Kidney epithelial cell (primary cell): Measurements from ENCODE around the gene APOC4. TPM values are rescaled to one million over a fixed set of nuclear protein-coding genes. Genes with fewer than 3 reads are reported as not detected.

Experiments
- DNase-seq: peaks from one replicate; pipeline ENCODE4 v3.0.0-alpha.2; 2010; ENCODE audit warnings: low read depth
- H3K27me3 ChIP-seq: 2 replicates; pipeline ENCODE4 v1.6.0; 2011; ENCODE audit warnings: low read length; ENCODE audit not compliant: control insufficient read depth, insufficient read depth
- H3K36me3 ChIP-seq: 2 replicates; pipeline ENCODE4 v1.5.1; 2011; ENCODE audit warnings: low read length; ENCODE audit not compliant: control insufficient read depth, insufficient read depth
- H3K4me3 ChIP-seq: 2 replicates; pipeline ENCODE4 v1.5.1; 2011; ENCODE audit warnings: low read depth, mild to moderate bottlenecking, control low read depth, low read length
- CTCF ChIP-seq: IDR thresholded peaks from 2 replicates; pipeline ENCODE4 v1.5.1; 2011; ENCODE audit warnings: mild to moderate bottlenecking, moderate library complexity, low read length, control low read depth, inconsistent platforms; ENCODE audit not compliant: insufficient read depth, poor library complexity, severe bottlenecking
- total RNA-seq: library from RNA; depleted of rRNA; stranded (reverse); fragments of >200 nt; gene quantifications from 2 replicates; pipeline ENCODE4 v1.2.3, GENCODE V29; 2015

APOC4 gene, protein sequence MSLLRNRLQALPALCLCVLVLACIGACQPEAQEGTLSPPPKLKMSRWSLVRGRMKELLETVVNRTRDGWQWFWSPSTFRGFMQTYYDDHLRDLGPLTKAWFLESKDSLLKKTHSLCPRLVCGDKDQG
- total RNA-seq: not detected in 2 replicates

- no peak for TF ChIP-seq CTCF
- no peak for DNase-seq
- no peaks in the 10 kb centered on the region for H3K27me3 ChIP-seq
- no peaks in the 10 kb centered on the region for H3K36me3 ChIP-seq
- H3K4me3 ChIP-seq: no peak within 1 kb of the TSS
These were observed at the start of gene APOC4 for GRCh38 chr19:44942067-44942571. Gene APOC4, plus strand, starts transcription at chr19:44942237. Its CDS starts 41 bp downstream, at chr19:44942278.

- no peak for TF ChIP-seq CTCF
- DNase-seq: no peak
- Histone ChIP-seq H3K4me3 (no peak overlapping the region), H3K27me3 (no peaks in the 10 kb centered on the region), H3K36me3 (peaks cover 7% of the 10 kb centered on the region)
These were observed 49.1 kb upstream of the APOC4 start for GRCh38 chr19:44892932-44893331.

GRCh38 chr19:44893332-44894051 is 48.5 kb upstream of the APOC4 start:
- H3K27me3 ChIP-seq: no peaks in the 10 kb centered on the region
- no peak for TF ChIP-seq CTCF
- DNase-seq: no peak
- H3K4me3 ChIP-seq: no peak overlapping the region
- H3K36me3 ChIP-seq: peaks cover 8% of the 10 kb centered on the region

DNA sequence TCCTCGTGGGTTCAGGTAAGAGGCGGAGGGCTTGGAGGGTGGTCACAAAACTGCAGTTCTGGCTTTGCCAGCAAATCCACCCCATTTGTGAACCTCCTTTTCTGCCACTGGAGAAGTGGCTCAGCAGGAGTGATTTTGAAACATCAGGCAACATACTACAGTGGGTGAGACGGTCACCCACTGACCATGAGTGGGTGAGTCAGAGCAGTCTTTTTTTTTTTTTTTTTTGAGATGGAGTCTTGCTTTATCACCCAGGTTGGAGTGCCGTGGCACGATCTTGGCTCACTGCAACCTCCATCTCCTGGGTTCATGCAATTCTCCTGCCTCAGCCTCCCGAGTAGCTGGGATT is 48.0 kb upstream of the APOC4 start:
- H3K27me3 ChIP-seq: no peaks in the 10 kb centered on the region
- TF ChIP-seq CTCF: no peak
- H3K4me3 ChIP-seq: no peak overlapping the region
- peaks cover 8% of the 10 kb centered on the region for H3K36me3 ChIP-seq
- no peak for DNase-seq

DNA sequence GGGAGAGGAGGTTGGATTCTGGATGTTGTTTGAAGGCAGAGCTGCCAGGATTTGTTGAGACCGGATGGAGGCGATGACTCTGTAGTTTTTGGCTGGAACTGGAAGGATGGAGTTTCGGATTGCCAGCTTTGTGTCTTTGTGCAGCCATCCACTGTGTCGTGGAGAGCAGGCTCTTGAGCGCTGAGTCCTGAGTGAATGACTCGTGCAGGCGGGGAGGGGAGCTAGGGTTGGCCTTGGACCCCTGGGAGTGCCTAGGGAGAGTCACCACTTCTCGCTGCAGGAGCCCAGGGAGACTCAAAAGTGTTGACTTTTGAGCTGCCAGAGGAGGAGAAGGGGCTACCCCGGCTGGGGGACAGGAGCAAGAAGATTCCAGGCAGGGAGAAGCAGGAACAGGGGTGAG is 47.1 kb upstream of the APOC4 start:
- H3K27me3 ChIP-seq: no peaks in the 10 kb centered on the region
- no peak for DNase-seq
- TF ChIP-seq CTCF: no peak
- no peak overlapping the region for H3K4me3 ChIP-seq
- peaks cover 8% of the 10 kb centered on the region for H3K36me3 ChIP-seq
